Breast epithelium (tissue), 4 donors: Measurements from ENCODE around the gene TNNT1. TPM values are rescaled to one million over a fixed set of nuclear protein-coding genes. Genes with fewer than 3 reads are reported as not detected.

Experiments used
- DNase-seq, 2 donors: peaks; one replicate each; pipeline ENCODE4 v3.0.0-alpha.2; 2019; ENCODE audit warnings: low spot score in 2 of 2
- H3K27ac ChIP-seq, 2 donors: fragments of 200-600 bp; sonication (generic) in 1 of 2; one replicate each; pipeline ENCODE4 v1.5.1; 2016 to 2019; ENCODE audit warnings: mild to moderate bottlenecking in 1 of 2
- H3K27me3 ChIP-seq, 2 donors: fragments of 200-600 bp; sonication (generic) in 1 of 2; one replicate each; pipeline versions ENCODE4 v1.5.1 to v1.6.0; 2017 to 2019; ENCODE audit warnings: control low read depth in 1 of 2, mild to moderate bottlenecking in 1 of 2
- H3K36me3 ChIP-seq: fragments of 200-600 bp; one replicate; pipeline ENCODE4 v1.5.1; 2019
- H3K4me1 ChIP-seq, 2 donors: fragments of 200-600 bp; sonication (generic); one replicate each; pipeline ENCODE4 v1.5.1; 2016 to 2019; ENCODE audit warnings: control low read depth in 1 of 2
- H3K4me3 ChIP-seq, 3 donors: fragments of 200-600 bp; sonication (generic); 1 replicate in 2 of 3; 2 replicates in 1 of 3; pipeline ENCODE4 v1.5.1; 2016 to 2019; ENCODE audit warnings: mild to moderate bottlenecking in 3 of 3, moderate library complexity in 2 of 3
- H3K9me3 ChIP-seq, 2 donors: fragments of 200-600 bp; sonication (generic) in 1 of 2; one replicate each; pipeline ENCODE4 v1.5.1; 2016 to 2019; ENCODE audit warnings: control low read depth in 1 of 2
- CTCF ChIP-seq, 3 donors: fragments of 450-650 bp; IDR thresholded peaks; one replicate each; pipeline ENCODE4 v1.5.1; 2016 to 2017; ENCODE audit warnings: antibody characterized with exemption in 3 of 3, mild to moderate bottlenecking in 3 of 3, moderate library complexity in 3 of 3
- POLR2A ChIP-seq: fragments of 450-650 bp; IDR thresholded peaks from one replicate; pipeline ENCODE4 v1.6.1; 2016; ENCODE audit warnings: antibody characterized with exemption, mild to moderate bottlenecking, moderate library complexity
- POLR2AphosphoS5 ChIP-seq, 3 donors: sonication (generic); formaldehyde crosslinking; IDR thresholded peaks; one replicate each; pipeline ENCODE4 v1.6.1; 2017; ENCODE audit warnings: antibody characterized with exemption in 3 of 3
- intact Hi-C: fragments of 100-400 bp; cut with DNase I; formaldehyde crosslinking; loops from one replicate; pipeline ENCODE4 v1.15.1; 2023; ENCODE audit warnings: low total_unique reads
- total RNA-seq, 3 donors: library from RNA; depleted of rRNA; stranded (reverse); fragments of >200 nt; gene quantifications; one replicate each; pipeline ENCODE4 v1.1.0, GENCODE V29; 2016

Gene TNNT1
- total RNA-seq, 3 donors from 2014 or later: 3.7 to 7.2 TPM; not detected in 1

GRCh38 chr19:55134736-55135135 is 14.3 kb downstream of the TNNT1 start:
- Histone ChIP-seq H3K36me3 (no peaks in the 10 kb centered on the region), H3K9me3 (no peaks in the 10 kb centered on the region), H3K4me1 (no peaks in the 10 kb centered on the region), H3K27me3 (peaks cover 0 to 43% of the 10 kb centered on the region in 2 donors), H3K4me3 (no peak overlapping the region), H3K27ac (no peak overlapping the region)
- DNase-seq: no peak
- intact Hi-C loops: no loop called here
- TF ChIP-seq POLR2AphosphoS5 (IDR thresholded peaks at IDR 0.05) (no peak), CTCF (IDR thresholded peaks at IDR 0.05) (no peak), POLR2A (no peak)

DNA sequence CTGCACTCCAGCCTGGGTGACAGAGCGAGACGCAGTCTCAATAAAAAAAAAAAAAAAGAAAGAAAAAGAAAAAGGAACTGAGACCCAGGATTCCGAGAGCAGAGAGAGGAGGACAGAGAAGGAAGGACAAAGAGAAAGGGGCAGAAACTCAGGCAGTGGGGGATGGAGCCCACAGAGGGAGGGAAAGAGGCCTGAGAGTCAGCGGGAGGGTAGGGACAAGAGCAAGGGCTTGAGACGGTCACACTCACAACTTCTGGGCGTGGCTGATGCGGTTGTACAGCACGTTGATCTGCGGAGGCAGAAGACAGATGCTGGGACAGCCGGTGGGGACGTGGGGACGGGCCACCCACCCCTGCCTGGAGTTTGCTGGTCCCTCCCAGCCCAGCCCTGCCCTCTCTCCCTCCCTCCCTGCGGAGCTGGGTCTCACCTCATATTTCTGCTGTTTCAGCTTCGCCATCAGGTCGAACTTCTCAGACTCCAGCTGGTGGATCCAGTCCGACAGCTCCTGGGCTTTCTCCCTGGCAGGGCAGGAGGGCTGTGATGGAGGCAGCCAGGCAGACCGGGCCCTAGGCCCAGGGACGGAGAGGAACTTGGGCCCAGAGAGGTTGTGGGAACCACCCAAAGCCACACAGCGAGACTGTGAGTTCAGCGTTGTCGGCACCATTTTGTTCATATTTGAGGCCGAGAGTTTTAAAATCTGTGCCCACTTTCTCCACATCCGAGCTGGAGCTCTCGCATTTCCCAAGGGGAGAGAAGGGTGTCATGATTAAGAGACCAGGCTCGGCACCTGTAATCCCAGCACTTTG is 15.2 kb downstream of the TNNT1 start:
- intact Hi-C loops: no loop called here
- no peak for DNase-seq
- Histone ChIP-seq H3K9me3 (no peaks in the 10 kb centered on the region), H3K36me3 (no peaks in the 10 kb centered on the region), H3K4me3 (no peak overlapping the region), H3K4me1 (no peaks in the 10 kb centered on the region), H3K27me3 (peaks cover 0 to 46% of the 10 kb centered on the region in 2 donors), H3K27ac (no peak overlapping the region)
- TF ChIP-seq CTCF (IDR thresholded peaks at IDR 0.05) (no peak), POLR2AphosphoS5 (IDR thresholded peaks at IDR 0.05) (no peak), POLR2A (no peak)

DNA sequence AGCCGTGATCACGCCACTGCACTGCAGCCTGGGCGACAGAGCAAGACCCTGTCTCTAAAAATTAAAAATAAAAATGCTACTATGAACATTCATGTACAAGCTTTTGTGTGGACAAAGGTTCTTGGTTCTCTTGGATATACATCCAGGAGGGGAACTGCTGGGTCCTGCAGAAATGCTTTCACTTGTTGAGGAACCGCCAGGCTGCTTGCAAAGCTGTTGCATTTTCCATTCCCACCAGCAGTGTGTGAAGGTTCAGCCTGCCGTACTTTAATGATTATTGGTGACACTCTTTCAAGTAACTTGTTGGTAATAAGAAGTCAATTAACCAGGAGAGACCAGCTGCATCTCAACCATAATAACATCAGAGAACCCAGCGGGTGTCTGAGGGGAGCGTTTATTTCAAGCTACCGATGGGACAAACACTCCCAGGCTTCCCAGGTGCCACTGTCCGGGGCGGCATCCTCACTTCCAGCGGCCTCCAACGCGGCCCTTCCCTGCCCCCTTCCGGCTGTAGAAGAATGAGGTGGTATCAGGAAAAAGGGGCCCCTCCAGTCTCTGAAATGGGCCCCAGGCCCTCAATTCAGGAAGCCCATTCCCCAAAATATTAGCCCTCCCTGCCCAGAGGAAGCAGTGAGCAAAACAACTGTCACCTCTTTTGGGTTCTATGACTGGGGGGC is 16.4 kb downstream of the TNNT1 start:
- intact Hi-C loops: no loop called here
- Histone ChIP-seq H3K27ac (no peak overlapping the region), H3K27me3 (peaks cover 0 to 46% of the 10 kb centered on the region in 2 donors), H3K9me3 (no peaks in the 10 kb centered on the region), H3K36me3 (no peaks in the 10 kb centered on the region), H3K4me3 (no peak overlapping the region), H3K4me1 (no peaks in the 10 kb centered on the region)
- DNase-seq: no peak
- TF ChIP-seq CTCF (IDR thresholded peaks at IDR 0.05) (no peak), POLR2A (no peak), POLR2AphosphoS5 (IDR thresholded peaks at IDR 0.05) (no peak)

DNA sequence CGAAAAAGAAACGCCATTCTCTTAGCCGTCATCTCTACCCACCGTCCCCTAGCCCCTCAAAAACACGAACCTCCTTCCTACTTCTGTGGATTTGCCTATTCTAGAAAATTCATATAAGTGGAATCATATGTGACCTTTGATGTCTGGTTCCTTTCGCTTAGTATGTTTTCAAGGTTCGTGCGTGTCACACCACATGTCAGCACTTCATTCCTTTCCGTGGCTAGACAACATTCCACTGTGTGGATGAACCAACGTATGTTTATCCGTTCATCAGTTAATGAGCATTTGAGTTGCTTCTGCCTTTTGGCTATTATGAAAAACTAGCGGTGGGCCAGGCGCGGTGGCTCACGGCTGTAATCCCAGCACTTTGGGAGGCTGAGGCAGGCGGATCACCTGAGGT is 17.6 kb downstream of the TNNT1 start:
- no peak for DNase-seq
- no peaks in the 10 kb centered on the region for H3K9me3 ChIP-seq
- intact Hi-C loops: no loop called here
- peaks cover 0 to 37% of the 10 kb centered on the region in 2 donors for H3K27me3 ChIP-seq
- TF ChIP-seq POLR2A: no peak
- no peak for TF ChIP-seq POLR2AphosphoS5 (IDR thresholded peaks at IDR 0.05)
- no peak for TF ChIP-seq CTCF (IDR thresholded peaks at IDR 0.05)
- no peak overlapping the region for H3K27ac ChIP-seq
- H3K4me1 ChIP-seq: no peaks in the 10 kb centered on the region
- no peaks in the 10 kb centered on the region for H3K36me3 ChIP-seq
- no peak overlapping the region for H3K4me3 ChIP-seq

- Histone ChIP-seq H3K4me1 (peaks cover 0 to 18% of the 10 kb centered on the region in 2 donors), H3K36me3 (no peaks in the 10 kb centered on the region), H3K9me3 (no peaks in the 10 kb centered on the region), H3K27me3 (no peaks in the 10 kb centered on the region), H3K27ac (peak overlapping the region in 1 of 2 donors; percentile 96), H3K4me3 (no peak overlapping the region)
- intact Hi-C loops: no loop called here
- TF ChIP-seq POLR2A: no peak
- TF ChIP-seq CTCF (IDR thresholded peaks at IDR 0.05): no peak
- TF ChIP-seq POLR2AphosphoS5 (IDR thresholded peaks at IDR 0.05): no peak
- DNase-seq: no peak
These were observed 30.0 kb downstream of the TNNT1 start for GRCh38 chr19:55119053-55119452.
